AG08395 (cell line): ENCODE data around the gene KLF16.
A peak's percentile ranks its signal among the peaks of the same experiment; 100 is the strongest.
"Not testable (repeated sequence)": the region's sequence is repeated elsewhere in the genome, so short reads cannot be mapped to it uniquely, and the experiment has no call there.

Source experiments
- DNase-seq: peaks from one replicate; pipeline ENCODE4 v3.0.0; 2012; ENCODE audit warnings: mixed read lengths, low spot score

The KLF16 gene

GRCh38 chr19:1863328-1863637, at the start of gene KLF16:
TSS of gene KLF16 (minus strand) at chr19:1863579. CDS start at chr19:1863497, 82 bp downstream.
- DNase-seq: no peak

- DNase-seq: no peak
These were observed 49.6 kb upstream of the KLF16 start for GRCh38 chr19:1912760-1913505.

GRCh38 chr19:1911995-1912394, 48.6 kb upstream of the KLF16 start:
- no peak for DNase-seq

- no peak for DNase-seq
These were observed 47.7 kb upstream of the KLF16 start for GRCh38 chr19:1911098-1911497.

- peak; percentile 48 for DNase-seq
These were observed 46.8 kb upstream of the KLF16 start for GRCh38 chr19:1910177-1910576.

- DNase-seq: no peak
These were observed 46.3 kb upstream of the KLF16 start for GRCh38 chr19:1909761-1910080.

- no peak for DNase-seq
These were observed 44.9 kb upstream of the KLF16 start for GRCh38 chr19:1908364-1908678.

- DNase-seq: no peak
These were observed 44.4 kb upstream of the KLF16 start for GRCh38 chr19:1907563-1908363.

GRCh38 chr19:1906985-1907562, 43.7 kb upstream of the KLF16 start:
- DNase-seq: no peak

- no peak for DNase-seq
These were observed 42.5 kb upstream of the KLF16 start for GRCh38 chr19:1905863-1906375.

- peak; percentile 98 for DNase-seq
These were observed 41.9 kb upstream of the KLF16 start, which contains the start of the genes ADAT3 and SCAMP4 for GRCh38 chr19:1905110-1905862. TSS of gene ADAT3 (plus strand) at chr19:1905399. CDS start at chr19:1912048, 6,649 bp downstream. TSS of gene SCAMP4 (plus strand) at chr19:1905399. CDS start at chr19:1915020, 9,621 bp downstream.

- no peak for DNase-seq
These were observed 41.4 kb upstream of the KLF16 start for GRCh38 chr19:1904860-1905109.

- DNase-seq: no peak
These were observed 39.5 kb upstream of the KLF16 start for GRCh38 chr19:1902923-1903322.

- no peak for DNase-seq
These were observed 38.6 kb upstream of the KLF16 start for GRCh38 chr19:1901940-1902404.

GRCh38 chr19:1896508-1896907, 33.1 kb upstream of the KLF16 start:
- DNase-seq: no peak

- DNase-seq: no peak
These were observed 30.4 kb upstream of the KLF16 start for GRCh38 chr19:1893791-1894190.

- no peak for DNase-seq
These were observed 26.5 kb upstream of the KLF16 start for GRCh38 chr19:1889907-1890306.

GRCh38 chr19:1888385-1888784, 25.0 kb upstream of the KLF16 start:
- DNase-seq: no peak

- DNase-seq: not testable (repeated sequence)
These were observed 23.0 kb upstream of the KLF16 start for GRCh38 chr19:1886360-1886759.

GRCh38 chr19:1885398-1886119, 22.2 kb upstream of the KLF16 start, which contains the start of gene ABHD17A:
TSS of gene ABHD17A (minus strand) at chr19:1885496. CDS start at chr19:1881566, 3,930 bp downstream.
- peak; percentile 96 for DNase-seq

- no peak for DNase-seq
These were observed 21.4 kb upstream of the KLF16 start for GRCh38 chr19:1884719-1885334.
